IMR-90 (cell line): ENCODE results near the gene OTOG.

Experiments
- MAFK ChIP-seq: IDR thresholded peaks from 2 replicates; pipeline ENCODE4 v1.6.1; 2012; ENCODE audit warnings: low read depth, low read length, improper control_type of control experiment
- TF ChIP-seq, protein P1 (sequence below): conservative IDR thresholded peaks from 2 replicates; pipeline ENCODE4 v1.5.1; 2012; ENCODE audit warnings: mild to moderate bottlenecking, low read depth, low read length, improper control_type of control experiment

DNA sequence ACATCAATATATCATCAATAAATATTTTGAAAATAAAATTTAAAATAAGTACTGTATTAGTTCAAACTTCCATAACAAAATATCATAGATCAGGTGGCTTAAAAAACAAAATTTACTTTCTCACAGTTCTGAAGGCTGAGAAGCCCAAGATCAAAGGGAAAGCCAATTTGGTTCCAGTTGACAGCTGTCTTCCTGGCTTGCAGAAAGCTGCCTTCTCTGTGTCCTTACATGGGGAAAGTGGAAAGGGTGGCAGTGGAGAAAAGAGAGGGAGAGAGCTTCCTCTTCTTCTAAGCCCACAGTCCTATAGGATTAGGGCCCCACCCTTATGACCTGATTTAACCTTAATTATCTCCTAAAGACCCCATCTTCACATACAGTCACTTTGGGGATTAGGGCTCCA lies 121.1 kb downstream of the OTOG start:
- TF ChIP-seq MAFK, result no peak
- TF ChIP-seq, protein P1, sequence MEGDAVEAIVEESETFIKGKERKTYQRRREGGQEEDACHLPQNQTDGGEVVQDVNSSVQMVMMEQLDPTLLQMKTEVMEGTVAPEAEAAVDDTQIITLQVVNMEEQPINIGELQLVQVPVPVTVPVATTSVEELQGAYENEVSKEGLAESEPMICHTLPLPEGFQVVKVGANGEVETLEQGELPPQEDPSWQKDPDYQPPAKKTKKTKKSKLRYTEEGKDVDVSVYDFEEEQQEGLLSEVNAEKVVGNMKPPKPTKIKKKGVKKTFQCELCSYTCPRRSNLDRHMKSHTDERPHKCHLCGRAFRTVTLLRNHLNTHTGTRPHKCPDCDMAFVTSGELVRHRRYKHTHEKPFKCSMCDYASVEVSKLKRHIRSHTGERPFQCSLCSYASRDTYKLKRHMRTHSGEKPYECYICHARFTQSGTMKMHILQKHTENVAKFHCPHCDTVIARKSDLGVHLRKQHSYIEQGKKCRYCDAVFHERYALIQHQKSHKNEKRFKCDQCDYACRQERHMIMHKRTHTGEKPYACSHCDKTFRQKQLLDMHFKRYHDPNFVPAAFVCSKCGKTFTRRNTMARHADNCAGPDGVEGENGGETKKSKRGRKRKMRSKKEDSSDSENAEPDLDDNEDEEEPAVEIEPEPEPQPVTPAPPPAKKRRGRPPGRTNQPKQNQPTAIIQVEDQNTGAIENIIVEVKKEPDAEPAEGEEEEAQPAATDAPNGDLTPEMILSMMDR, result no peak
